Pancreas (tissue), 10 donors: Measurements from ENCODE around the gene TPTE. TPM values are rescaled to one million over a fixed set of nuclear protein-coding genes. Genes with fewer than 3 reads are reported as not detected.
"Not testable (repeated sequence)": the region's sequence is repeated elsewhere in the genome, so short reads cannot be mapped to it uniquely, and the experiment has no call there.

Experiments
- ATAC-seq, 4 donors: fragments of 200-7000 bp; cut with Tn5 transposase; one replicate each; pipeline versions ENCODE4 v1.8.0 to v1.9.1; 2020; ENCODE audit warnings: mild to moderate bottlenecking in 4 of 4, moderate library complexity in 4 of 4
- DNase-seq, 6 donors: peaks; one replicate each; pipeline ENCODE4 v3.0.0-alpha.2; 2020
- FAIRE-seq: peaks from 2 replicates; lab custom pipeline; 2012; peaks lifted over from hg19 to GRCh38; lab: Jason Lieb, UNC
- H3K27ac ChIP-seq, 4 donors: fragments of 200-600 bp; sonication (generic); 1 replicate in 3 of 4; 2 replicates in 1 of 4; pipeline versions ENCODE4 v1.5.0 to v1.8.0; 2020
- H3K27me3 ChIP-seq, 4 donors: fragments of 200-600 bp; one replicate each; pipeline ENCODE4 v1.8.0; 2021
- H3K36me3 ChIP-seq, 3 donors: fragments of 200-600 bp; sonication (generic) in 1 of 3; one replicate each; pipeline versions ENCODE4 v1.5.0 to v1.8.0; 2020 to 2021
- H3K4me1 ChIP-seq, 3 donors: fragments of 200-600 bp; one replicate each; pipeline ENCODE4 v1.8.0; 2021
- H3K4me3 ChIP-seq, 4 donors: fragments of 200-600 bp; sonication (generic) in 2 of 4; one replicate each; pipeline versions ENCODE4 v1.5.0 to v1.8.0; 2020 to 2021
- H3K9me3 ChIP-seq, 4 donors: fragments of 200-600 bp; one replicate each; pipeline ENCODE4 v1.8.0; 2021
- CTCF ChIP-seq, 4 donors: fragments of 200-600 bp; sonication (generic) in 3 of 4; IDR thresholded peaks; one replicate each; pipeline versions ENCODE4 v1.5.0 to v1.8.0; 2021; ENCODE audit warnings: antibody characterized with exemption in 4 of 4
- WGBS, 2 donors: extraction: QIAGEN DNeasy Blood & Tissue Kit; methylation state at CpG; one replicate each; pipeline ENCODE4 v1.1.7; 2013; 5-methylcytosine and 5-hydroxymethylcytosine counted together
- intact Hi-C, 3 donors: fragments of 100-400 bp; cut with DNase I; formaldehyde crosslinking; loops; one replicate each; pipeline versions ENCODE4 v1.11.1 to v1.14.2; 2022
- polyA plus RNA-seq, 2 donors: library from polyadenylated mRNA; stranded (reverse); fragments of 200-250 nt; gene quantifications; one replicate each; pipeline ENCODE4 v1.2.3, GENCODE V29; 2013
- total RNA-seq, 6 donors: library from RNA; stranded (reverse); fragmentation: NEBNext Ultra II Directional in 4 of 6; extraction: Animal tissue kit (Norgen Biotek cat#: 25700) in 4 of 6; gene quantifications; one replicate each; pipeline versions ENCODE4 v1.2.1 to v1.2.4, GENCODE V29; 2021 to 2023
- donor health status: healthy with polysubstance abuse.
- donor health status: DM: no; HTN: no; CAD: no; lungs with moderate emphysema.
- donor health status: DM: no; HTN: no; CAD: no.
- donor health status: control.
- donor health status: control.
- donor health status: Bipolar disorder and iron deficiency.
- donor health status: DM: yes; HTN: yes; CAD: no.
- donor health status: DM: no; HTN: no; CAD: no.
- donor health status: DM: no; HTN: no; CAD: no.
- donor health status: DM: yes; HTN: yes; CAD: no.

Gene TPTE
- total and polyA plus RNA-seq, 8 donors, result 0.12 TPM; not detected in 7

- Histone ChIP-seq H3K36me3 (no peaks in the 10 kb centered on the region), H3K4me1 (no peaks in the 10 kb centered on the region), H3K27me3 (no peaks in the 10 kb centered on the region), H3K9me3 (no peaks in the 10 kb centered on the region), H3K27ac (no peak overlapping the region), H3K4me3 (no peak overlapping the region)
- intact Hi-C loops, result no loop called here
- ATAC-seq, result no peak
- peak in 1 of 6 donors; percentile 32 for DNase-seq
- FAIRE-seq, result no peak
- TF ChIP-seq CTCF (IDR thresholded peaks at IDR 0.05), result no peak
- 33 to 38% methylated on average over 4 of the region's 4 CpGs for WGBS, 2 donors
Measured at GRCh38 chr21:10639123-10639522, 117.7 kb downstream of the TPTE start.

GRCh38 chr21:10639746-10640145, 118.4 kb downstream of the TPTE start:
- H3K27me3 ChIP-seq, ATAC-seq, H3K4me1 ChIP-seq, FAIRE-seq, intact Hi-C loops, H3K9me3 ChIP-seq, H3K36me3 ChIP-seq, H3K27ac ChIP-seq, H3K4me3 ChIP-seq: not testable (repeated sequence)
- peak in 1 of 6 donors; percentile 35 for DNase-seq

- ATAC-seq (no peak), DNase-seq (peak in 1 of 6 donors; percentile 40), FAIRE-seq (no peak)
- Histone ChIP-seq H3K9me3 (no peaks in the 10 kb centered on the region), H3K27me3 (no peaks in the 10 kb centered on the region), H3K36me3 (no peaks in the 10 kb centered on the region), H3K27ac (no peak overlapping the region), H3K4me3 (no peak overlapping the region), H3K4me1 (no peaks in the 10 kb centered on the region)
- 18 to 28% methylated on average over 4 of the region's 4 CpGs for WGBS, 2 donors
- no peak for TF ChIP-seq CTCF (IDR thresholded peaks at IDR 0.05)
- intact Hi-C loops, result no loop called here
Measured at GRCh38 chr21:10640446-10640845, 119.1 kb downstream of the TPTE start.

GRCh38 chr21:10641107-10641506, 119.7 kb downstream of the TPTE start:
- 39 to 48% methylated on average over 1 of the region's 1 CpG for WGBS, 2 donors
- no peaks in the 10 kb centered on the region for H3K36me3 ChIP-seq
- no peak for ATAC-seq
- no peaks in the 10 kb centered on the region for H3K9me3 ChIP-seq
- H3K4me1 ChIP-seq, result no peaks in the 10 kb centered on the region
- no peak for FAIRE-seq
- H3K27ac ChIP-seq, result no peak overlapping the region
- TF ChIP-seq CTCF (IDR thresholded peaks at IDR 0.05), result no peak
- intact Hi-C loops, result no loop called here
- no peak overlapping the region for H3K4me3 ChIP-seq
- no peak for DNase-seq
- H3K27me3 ChIP-seq, result no peaks in the 10 kb centered on the region

- peak in 1 of 6 donors; percentile 6 for DNase-seq
- H3K36me3 ChIP-seq, H3K27me3 ChIP-seq, H3K4me3 ChIP-seq, H3K4me1 ChIP-seq, FAIRE-seq, H3K27ac ChIP-seq, intact Hi-C loops, H3K9me3 ChIP-seq, ATAC-seq: not testable (repeated sequence)
- 20 to 24% methylated on average over 4 of the region's 5 CpGs for WGBS, 2 donors
Measured at GRCh38 chr21:10645667-10646066, 124.3 kb downstream of the TPTE start.

- not testable (repeated sequence) for H3K27ac ChIP-seq, H3K9me3 ChIP-seq, H3K4me3 ChIP-seq, H3K36me3 ChIP-seq, H3K4me1 ChIP-seq, FAIRE-seq, ATAC-seq, H3K27me3 ChIP-seq
- intact Hi-C loops, result loop anchor here in 1 of 3 donors (5.0 kb wide), 1 partner anchor 48 kb away; no protein-coding TSS in a partner anchor
- 30 to 33% methylated on average over 4 of the region's 4 CpGs for WGBS, 2 donors
- peak in 1 of 6 donors; percentile 29 for DNase-seq
Measured at GRCh38 chr21:10649350-10650149, 128.2 kb downstream of the TPTE start.

GRCh38 chr21:10650297-10650696, 128.9 kb downstream of the TPTE start:
- H3K36me3 ChIP-seq, FAIRE-seq, H3K27ac ChIP-seq, H3K4me3 ChIP-seq, H3K27me3 ChIP-seq, H3K4me1 ChIP-seq, ATAC-seq, H3K9me3 ChIP-seq: not testable (repeated sequence)
- 20 to 23% methylated on average over 2 of the region's 2 CpGs for WGBS, 2 donors
- intact Hi-C loops, result loop anchor here in 1 of 3 donors (5.0 kb wide), 1 partner anchor 47 kb away; no protein-coding TSS in a partner anchor
- peak in 1 of 6 donors; percentile 3 for DNase-seq
